ENCODE measurements around the gene VWC2. TPM values are rescaled to one million over a fixed set of nuclear protein-coding genes. Genes with fewer than 3 reads are reported as not detected.

VWC2 gene
- polyA plus RNA-seq, 1 of the 3 experiments (the other 2 are of a cell fraction), result not detected

DNA sequence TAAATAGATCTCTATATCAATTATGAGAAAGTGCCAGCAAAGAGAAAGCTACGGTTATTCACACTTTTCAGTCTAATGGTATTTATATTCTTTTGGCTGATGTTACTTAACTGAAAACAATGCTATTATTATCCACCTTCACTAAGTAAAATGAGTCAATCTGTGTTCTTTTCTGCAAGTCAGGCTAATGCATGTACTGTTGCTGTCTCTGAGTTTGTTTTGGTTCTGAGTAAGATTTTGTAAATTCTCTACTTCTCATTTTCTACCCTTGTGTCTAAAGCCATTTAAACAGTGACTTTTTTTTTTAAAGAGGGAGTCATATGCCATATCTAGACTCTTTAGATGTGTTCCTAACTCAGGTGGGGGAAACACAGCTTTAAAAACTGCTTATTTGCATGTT lies 7.5 kb downstream of the VWC2 start:
- Histone ChIP-seq H3K9me3 (no peaks in the 10 kb centered on the region), H3K27me3 (ENCODE audit: insufficient read depth) (peaks cover 22% of the 10 kb centered on the region), H3K9me2 (no peaks in the 10 kb centered on the region), H3K36me3 (replicated peaks in 1 of 2; ENCODE audit: control insufficient read depth in 1 of 2, insufficient read depth in 2 of 2, low read length in 1 of 2) (no peaks in the 10 kb centered on the region), H3K79me2 (ENCODE audit: insufficient read depth) (no peaks in the 10 kb centered on the region), H3K4me3 (ENCODE audit: low read depth in 2 of 2, low read length in 1 of 2) (no peak overlapping the region), H3F3A (replicated peaks; ENCODE audit: insufficient read depth) (no peaks in the 10 kb centered on the region), H3K27ac (ENCODE audit: low read depth in 2 of 2, low read length in 1 of 2) (no peak overlapping the region), H3K9ac (no peak overlapping the region), H3K4me1 (ENCODE audit: control insufficient read depth in 1 of 2, insufficient read depth in 2 of 2, low read depth in 1 of 2, low read length in 1 of 2) (no peaks in the 10 kb centered on the region), H3K4me2 (no peak overlapping the region), H4K20me1 (ENCODE audit: insufficient read depth) (peaks cover 4% of the 10 kb centered on the region; the same call in 1 of the 2 replicates), H2AFZ (ENCODE audit: low read depth) (no peak overlapping the region)
- POLR2A ChIA-PET, result no interaction called here
- TF ChIP-seq SIN3A (IDR thresholded peaks at IDR 0.05; ENCODE audit: borderline replicate concordance, low read depth, low read length) (no peak), FOXJ3 (CRISPR knock-in tag; IDR thresholded peaks at IDR 0.05) (no peak), JUND (IDR thresholded peaks at IDR 0.05) (no peak)
- TF ChIP-seq, protein P1, sequence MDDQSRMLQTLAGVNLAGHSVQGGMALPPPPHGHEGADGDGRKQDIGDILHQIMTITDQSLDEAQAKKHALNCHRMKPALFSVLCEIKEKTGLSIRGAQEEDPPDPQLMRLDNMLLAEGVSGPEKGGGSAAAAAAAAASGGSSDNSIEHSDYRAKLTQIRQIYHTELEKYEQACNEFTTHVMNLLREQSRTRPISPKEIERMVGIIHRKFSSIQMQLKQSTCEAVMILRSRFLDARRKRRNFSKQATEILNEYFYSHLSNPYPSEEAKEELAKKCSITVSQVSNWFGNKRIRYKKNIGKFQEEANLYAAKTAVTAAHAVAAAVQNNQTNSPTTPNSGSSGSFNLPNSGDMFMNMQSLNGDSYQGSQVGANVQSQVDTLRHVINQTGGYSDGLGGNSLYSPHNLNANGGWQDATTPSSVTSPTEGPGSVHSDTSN (IDR thresholded peaks at IDR 0.05), result no peak
- 6% methylated on average over 1 of the region's 1 CpG for WGBS (ENCODE audit: low lambda C conversion rate)
- CTCF ChIA-PET, result no interaction called here
- DNase-seq, result no peak

DNA sequence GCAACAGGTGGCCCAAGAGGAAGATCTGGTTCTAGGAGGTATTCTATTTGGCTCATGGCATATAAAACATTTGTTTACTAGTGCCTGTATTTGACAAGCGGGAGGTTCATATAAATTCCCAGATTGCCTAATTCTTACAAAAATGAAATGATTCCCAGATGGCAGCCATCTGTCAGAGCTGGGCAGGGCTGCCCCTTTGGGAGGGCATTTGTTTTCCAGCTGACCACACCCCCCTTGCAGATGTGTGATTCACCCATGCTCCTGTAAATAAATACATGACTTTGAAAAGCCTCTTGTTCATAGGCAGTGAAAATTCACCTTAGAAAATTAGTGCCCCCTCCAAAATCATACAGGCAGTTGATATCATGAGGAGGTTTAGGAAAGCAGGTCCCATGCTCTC lies 8.6 kb downstream of the VWC2 start:
- CTCF ChIA-PET, result interaction anchor here (0.9 kb wide), 1 partner anchor 16 kb away, joined by 3 read pairs; no protein-coding TSS in a partner anchor
- no peak overlapping the region for H3K9ac ChIP-seq

DNA sequence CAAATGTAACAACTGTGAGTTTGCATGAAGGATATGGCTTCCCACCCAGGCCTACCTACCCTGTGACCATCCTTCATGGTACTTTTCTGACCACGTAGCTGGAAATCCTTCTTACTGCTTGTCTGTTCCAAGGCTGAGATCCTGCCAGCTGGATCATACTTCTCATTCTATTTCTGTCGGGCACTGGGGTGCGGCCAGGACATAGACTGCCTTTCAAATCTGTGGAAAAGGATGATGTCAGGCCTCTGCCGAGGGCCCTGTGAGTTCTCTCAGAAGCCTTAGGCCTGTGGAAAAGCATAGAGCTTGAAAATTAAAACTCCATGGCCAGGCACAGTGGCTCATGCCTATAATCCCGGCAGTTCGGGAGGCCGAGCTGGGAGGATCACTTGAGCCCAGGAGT lies 10.0 kb downstream of the VWC2 start:
- Histone ChIP-seq H3K4me2 (no peak overlapping the region), H3K79me2 (ENCODE audit: insufficient read depth) (no peaks in the 10 kb centered on the region), H3K36me3 (replicated peaks in 1 of 2; ENCODE audit: control insufficient read depth in 1 of 2, insufficient read depth in 2 of 2, low read length in 1 of 2) (no peaks in the 10 kb centered on the region), H3K9ac (no peak overlapping the region), H3K27ac (ENCODE audit: low read depth in 2 of 2, low read length in 1 of 2) (no peak overlapping the region), H2AFZ (ENCODE audit: low read depth) (no peak overlapping the region), H3K9me3 (no peaks in the 10 kb centered on the region), H4K20me1 (ENCODE audit: insufficient read depth) (no peaks in the 10 kb centered on the region), H3K9me2 (no peaks in the 10 kb centered on the region), H3K27me3 (ENCODE audit: insufficient read depth) (no peaks in the 10 kb centered on the region), H3F3A (replicated peaks; ENCODE audit: insufficient read depth) (no peaks in the 10 kb centered on the region), H3K4me1 (ENCODE audit: control insufficient read depth in 1 of 2, insufficient read depth in 2 of 2, low read depth in 1 of 2, low read length in 1 of 2) (no peaks in the 10 kb centered on the region), H3K4me3 (ENCODE audit: low read depth in 2 of 2, low read length in 1 of 2) (no peak overlapping the region)
- CTCF ChIA-PET, result no interaction called here
- no peak for TF ChIP-seq TEAD4 (IDR thresholded peaks at IDR 0.05; ENCODE audit: borderline replicate concordance, insufficient read depth)
- TF ChIP-seq POLR2AphosphoS5 (IDR thresholded peaks at IDR 0.05; ENCODE audit: low read depth, low read length), result no peak
- TF ChIP-seq MEF2A (IDR thresholded peaks at IDR 0.05; ENCODE audit: borderline replicate concordance, low read depth), result no peak
- no peak for TF ChIP-seq RCOR1 (IDR thresholded peaks at IDR 0.05; ENCODE audit: low read length)
- TF ChIP-seq CHD2 (IDR thresholded peaks at IDR 0.05; ENCODE audit: low read length, partially characterized antibody), result no peak
- no peak for TF ChIP-seq SMC3 (IDR thresholded peaks at IDR 0.05; ENCODE audit: low read depth, low read length)
- TF ChIP-seq RFX5 (IDR thresholded peaks at IDR 0.05; ENCODE audit: low read length), result no peak
- TF ChIP-seq, protein P2, sequence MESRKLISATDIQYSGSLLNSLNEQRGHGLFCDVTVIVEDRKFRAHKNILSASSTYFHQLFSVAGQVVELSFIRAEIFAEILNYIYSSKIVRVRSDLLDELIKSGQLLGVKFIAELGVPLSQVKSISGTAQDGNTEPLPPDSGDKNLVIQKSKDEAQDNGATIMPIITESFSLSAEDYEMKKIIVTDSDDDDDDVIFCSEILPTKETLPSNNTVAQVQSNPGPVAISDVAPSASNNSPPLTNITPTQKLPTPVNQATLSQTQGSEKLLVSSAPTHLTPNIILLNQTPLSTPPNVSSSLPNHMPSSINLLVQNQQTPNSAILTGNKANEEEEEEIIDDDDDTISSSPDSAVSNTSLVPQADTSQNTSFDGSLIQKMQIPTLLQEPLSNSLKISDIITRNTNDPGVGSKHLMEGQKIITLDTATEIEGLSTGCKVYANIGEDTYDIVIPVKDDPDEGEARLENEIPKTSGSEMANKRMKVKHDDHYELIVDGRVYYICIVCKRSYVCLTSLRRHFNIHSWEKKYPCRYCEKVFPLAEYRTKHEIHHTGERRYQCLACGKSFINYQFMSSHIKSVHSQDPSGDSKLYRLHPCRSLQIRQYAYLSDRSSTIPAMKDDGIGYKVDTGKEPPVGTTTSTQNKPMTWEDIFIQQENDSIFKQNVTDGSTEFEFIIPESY (IDR thresholded peaks at IDR 0.05; ENCODE audit: borderline replicate concordance, low read depth), result no peak
- no peak for TF ChIP-seq YY1 (IDR thresholded peaks at IDR 0.05; ENCODE audit: low read depth)
- no peak for DNase-seq
- WGBS (ENCODE audit: low lambda C conversion rate), result 6% methylated on average over 7 of the region's 7 CpGs
- POLR2A ChIA-PET, result no interaction called here

More for the DNA sequence above, 8.6 kb downstream of the VWC2 start:
- peaks cover 12% of the 10 kb centered on the region; the same call in 1 of the 2 replicates for H3K27me3 ChIP-seq (ENCODE audit: insufficient read depth)
- H3K4me1 ChIP-seq (ENCODE audit: control insufficient read depth in 1 of 2, insufficient read depth in 2 of 2, low read depth in 1 of 2, low read length in 1 of 2), result no peaks in the 10 kb centered on the region
- H3K4me3 ChIP-seq (ENCODE audit: low read depth in 2 of 2, low read length in 1 of 2), result no peak overlapping the region
- H3K4me2 ChIP-seq, result no peak overlapping the region
- peaks cover 1% of the 10 kb centered on the region; the same call in 1 of the 2 replicates for H4K20me1 ChIP-seq (ENCODE audit: insufficient read depth)
- POLR2A ChIA-PET, result no interaction called here
- no peaks in the 10 kb centered on the region for H3K9me3 ChIP-seq
- 0% methylated on average over 1 of the region's 1 CpG for WGBS (ENCODE audit: low lambda C conversion rate)
- DNase-seq, result no peak
- H3K9me2 ChIP-seq, result no peaks in the 10 kb centered on the region
- H3K36me3 ChIP-seq (replicated peaks in 1 of 2; ENCODE audit: control insufficient read depth in 1 of 2, insufficient read depth in 2 of 2, low read length in 1 of 2), result no peaks in the 10 kb centered on the region
- TF ChIP-seq FOSL2 (IDR thresholded peaks at IDR 0.05; ENCODE audit: borderline replicate concordance, low read depth), result no peak
- TF ChIP-seq FOXM1 (IDR thresholded peaks at IDR 0.05; ENCODE audit: low read depth), result no peak
- no peak for TF ChIP-seq TAF1 (IDR thresholded peaks at IDR 0.05; ENCODE audit: borderline replicate concordance, low read depth, low read length)
- TF ChIP-seq, protein P1 (IDR thresholded peaks at IDR 0.05), result no peak
- TF ChIP-seq, protein P3, sequence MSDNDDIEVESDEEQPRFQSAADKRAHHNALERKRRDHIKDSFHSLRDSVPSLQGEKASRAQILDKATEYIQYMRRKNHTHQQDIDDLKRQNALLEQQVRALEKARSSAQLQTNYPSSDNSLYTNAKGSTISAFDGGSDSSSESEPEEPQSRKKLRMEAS (IDR thresholded peaks at IDR 0.05; ENCODE audit: low read depth), result no peak
- TF ChIP-seq JUND (IDR thresholded peaks at IDR 0.05), result no peak
- H3K27ac ChIP-seq (ENCODE audit: low read depth in 2 of 2, low read length in 1 of 2), result no peak overlapping the region
- no peaks in the 10 kb centered on the region for H3F3A ChIP-seq (replicated peaks; ENCODE audit: insufficient read depth)
- H2AFZ ChIP-seq (ENCODE audit: low read depth), result no peak overlapping the region
- H3K79me2 ChIP-seq (ENCODE audit: insufficient read depth), result no peaks in the 10 kb centered on the region
